HG03460 (cell line): ENCODE data around the gene SHTN1.
A peak's percentile ranks its signal among the peaks of the same experiment; 100 is the strongest.

Experiments used
- ATAC-seq: cut with Tn5 transposase; IDR thresholded peaks from one replicate; pipeline ENCODE4 v1.9.1; 2021; ENCODE audit not compliant: unreplicated experiment

SHTN1 gene

GRCh38 chr10:117005026-117005526 lies at the start of gene SHTN1:
Gene SHTN1 (minus strand): TSS chr10:117005187. CDS start chr10:117005079, 108 bp downstream.
- peak; percentile 60 for ATAC-seq

- ATAC-seq, result no peak
These were observed 48.5 kb upstream of the SHTN1 start for GRCh38 chr10:117053482-117053881.

GRCh38 chr10:117047947-117048346 lies 43.0 kb upstream of the SHTN1 start:
- no peak for ATAC-seq

GRCh38 chr10:117016266-117016665 lies 11.3 kb upstream of the SHTN1 start:
- ATAC-seq, result no peak

GRCh38 chr10:117014835-117015234 lies 9.8 kb upstream of the SHTN1 start:
- ATAC-seq, result no peak

- ATAC-seq, result no peak
These were observed 2.1 kb upstream of the SHTN1 start for GRCh38 chr10:117007080-117007479.

- no peak for ATAC-seq
These were observed 604 bp upstream of the SHTN1 start for GRCh38 chr10:117005527-117006055.

- ATAC-seq, result peak; percentile 60
These were observed 561 bp downstream of the SHTN1 start for GRCh38 chr10:117004227-117005025.

- no peak for ATAC-seq
These were observed 1.7 kb downstream of the SHTN1 start for GRCh38 chr10:117003336-117003735.

- no peak for ATAC-seq
These were observed 2.8 kb downstream of the SHTN1 start for GRCh38 chr10:117002206-117002605.

GRCh38 chr10:117001144-117001543 lies 3.8 kb downstream of the SHTN1 start:
- no peak for ATAC-seq

GRCh38 chr10:117000580-117000979 lies 4.4 kb downstream of the SHTN1 start:
- ATAC-seq, result no peak

GRCh38 chr10:116998172-116998571 lies 6.8 kb downstream of the SHTN1 start:
- ATAC-seq, result no peak

GRCh38 chr10:116997015-116997414 lies 8.0 kb downstream of the SHTN1 start:
- no peak for ATAC-seq

GRCh38 chr10:116995648-116996047 lies 9.3 kb downstream of the SHTN1 start:
- ATAC-seq, result no peak

- no peak for ATAC-seq
These were observed 10.7 kb downstream of the SHTN1 start for GRCh38 chr10:116994113-116994890.

- no peak for ATAC-seq
These were observed 11.4 kb downstream of the SHTN1 start for GRCh38 chr10:116993610-116994009.

GRCh38 chr10:116992183-116992582 lies 12.8 kb downstream of the SHTN1 start:
- ATAC-seq, result no peak

GRCh38 chr10:116990276-116990800 lies 14.6 kb downstream of the SHTN1 start:
- ATAC-seq, result no peak

- ATAC-seq, result no peak
These were observed 15.5 kb downstream of the SHTN1 start for GRCh38 chr10:116989439-116989838.

GRCh38 chr10:116988311-116988710 lies 16.7 kb downstream of the SHTN1 start:
- no peak for ATAC-seq
